Pons (tissue), 1 donor: ENCODE data around the gene CACNA1S.

ENCODE experiments used
- DNase-seq: peaks from one replicate; pipeline ENCODE4 v3.0.0-alpha.2; 2016; ENCODE audit warnings: low spot score

CACNA1S gene

DNA sequence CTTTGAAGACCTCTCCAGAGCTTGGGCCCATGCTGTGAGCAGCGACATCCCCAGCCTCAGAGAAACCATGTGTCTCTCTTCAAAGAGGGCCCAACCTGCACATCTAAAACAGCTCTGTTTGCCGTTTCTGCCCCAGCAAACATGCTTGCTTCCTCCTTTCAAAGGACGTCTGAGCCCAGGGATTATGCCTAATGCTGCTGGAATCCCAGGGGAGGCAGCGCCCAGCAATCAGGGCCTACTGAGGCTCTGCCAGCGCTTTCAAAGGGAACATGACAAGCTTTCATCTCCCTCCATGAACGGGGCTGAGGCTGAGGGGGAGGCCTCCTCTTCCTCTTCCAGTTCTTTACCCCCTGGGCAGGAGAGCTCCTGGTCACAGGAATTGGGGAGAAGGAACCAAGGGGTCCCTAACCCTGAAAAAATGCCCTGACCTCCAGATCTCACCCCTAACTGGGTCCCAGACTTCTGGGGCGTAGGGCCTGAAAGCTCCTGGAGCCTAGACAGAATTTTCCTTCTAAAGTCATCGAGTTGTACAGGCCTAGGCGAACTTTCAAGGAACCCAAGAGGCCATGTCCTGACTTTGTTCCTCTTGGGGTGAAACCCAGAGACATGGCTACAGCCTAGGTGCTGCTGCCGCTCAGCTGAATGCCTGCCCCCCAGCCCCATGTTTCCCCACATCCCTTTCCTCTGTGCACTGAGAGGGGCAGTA, 28.2 kb upstream of the CACNA1S start:
- no peak for DNase-seq

DNA sequence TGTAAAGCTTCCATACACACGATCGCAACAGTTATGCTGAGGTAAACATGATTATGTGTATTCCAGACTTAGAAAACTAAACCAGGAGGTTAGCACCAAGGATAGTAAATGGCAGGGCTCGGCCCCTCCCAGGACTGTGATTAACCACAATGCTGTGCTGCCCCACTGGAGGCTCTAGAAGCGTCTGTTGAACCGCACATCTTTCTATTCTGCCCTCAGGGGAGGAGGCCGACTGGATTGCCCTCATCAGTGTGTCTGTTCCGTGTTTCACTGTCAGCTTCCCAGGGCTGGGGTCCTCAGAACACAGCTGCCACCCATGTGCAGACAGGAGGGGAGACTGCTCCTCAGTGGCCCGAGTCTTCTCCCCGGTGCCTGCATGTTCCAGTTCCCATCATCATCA, 27.5 kb upstream of the CACNA1S start:
- DNase-seq: no peak

DNA sequence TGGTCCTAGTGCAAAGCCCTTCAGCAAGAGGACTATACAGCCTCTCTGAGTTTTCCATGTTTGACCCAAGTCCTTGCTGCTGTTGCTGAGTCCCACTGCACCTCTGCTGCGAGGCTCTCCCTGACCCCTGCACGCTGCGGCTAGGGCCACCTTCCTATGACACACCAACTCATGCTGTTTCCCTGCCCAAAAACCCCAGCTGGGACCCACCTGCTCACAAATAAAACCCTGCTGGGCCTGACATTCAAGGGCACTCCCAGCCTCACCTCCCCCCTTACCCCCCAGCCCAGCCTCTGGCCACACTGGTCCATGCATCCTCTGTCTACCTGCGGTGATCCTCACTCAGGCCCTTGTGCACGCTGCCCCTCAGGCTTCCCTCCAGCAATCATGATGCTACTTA, 27.1 kb upstream of the CACNA1S start:
- DNase-seq: no peak

DNA sequence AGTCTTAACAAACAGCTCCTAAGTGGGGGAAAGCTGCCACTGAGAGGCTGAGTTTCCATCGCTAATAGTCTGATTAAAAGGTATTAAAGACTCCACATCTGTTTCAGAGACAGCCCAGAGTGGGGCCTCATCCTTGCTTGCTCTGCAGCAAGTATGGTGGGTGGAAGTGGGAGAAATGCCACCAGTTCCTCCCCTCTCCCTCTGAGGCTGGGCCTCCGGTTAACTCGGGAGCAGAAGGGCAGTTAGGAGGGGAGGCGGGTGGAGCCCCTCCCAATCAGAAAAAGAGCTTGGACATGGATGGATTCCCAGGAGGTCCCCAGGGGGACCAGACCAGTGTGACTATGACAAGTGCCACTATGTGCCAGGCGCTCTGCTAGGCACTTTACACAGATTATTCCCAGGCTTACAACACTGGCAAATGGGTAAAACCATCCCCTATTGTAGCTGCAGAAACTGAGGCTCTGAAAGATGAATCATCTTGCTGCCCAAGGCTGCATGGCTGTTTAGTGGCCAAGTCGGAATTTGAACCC, 26.1 kb upstream of the CACNA1S start:
- DNase-seq: peak; percentile 19

DNA sequence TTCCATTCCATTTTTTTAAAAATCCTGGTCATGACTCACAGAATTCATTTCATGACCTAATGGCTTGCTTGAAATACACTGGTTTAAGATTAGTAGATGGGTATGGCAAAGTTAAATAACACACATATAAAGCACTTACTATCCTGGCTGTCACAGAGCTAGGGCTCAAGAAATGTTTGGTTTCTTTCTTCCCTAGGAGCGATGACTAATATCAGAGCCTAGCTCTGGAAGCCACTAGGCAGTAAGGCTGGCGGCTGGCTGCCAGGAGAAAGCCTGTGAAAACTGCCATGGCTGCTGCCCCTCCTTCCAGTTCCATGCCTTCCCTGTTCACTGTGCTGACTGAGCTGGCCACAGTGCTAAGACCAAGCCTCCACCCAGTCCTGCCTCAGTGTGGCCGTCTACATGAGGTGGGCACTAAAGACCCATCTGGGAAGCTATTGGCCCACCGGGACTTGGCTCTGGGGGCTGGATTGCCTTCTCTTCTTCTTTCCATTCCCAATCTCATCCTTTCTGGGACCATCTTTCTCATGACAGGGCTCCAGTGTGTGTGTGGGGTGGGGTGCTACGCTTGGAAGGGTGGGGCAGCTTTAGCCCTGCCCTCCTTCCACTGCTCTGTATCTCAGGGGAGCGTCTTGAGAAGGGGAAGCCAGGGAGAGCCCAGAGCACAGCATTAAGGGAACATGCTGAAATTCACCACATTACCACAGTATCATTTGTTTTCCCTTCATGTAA, 25.5 kb upstream of the CACNA1S start:
- peak; percentile 75 for DNase-seq

DNA sequence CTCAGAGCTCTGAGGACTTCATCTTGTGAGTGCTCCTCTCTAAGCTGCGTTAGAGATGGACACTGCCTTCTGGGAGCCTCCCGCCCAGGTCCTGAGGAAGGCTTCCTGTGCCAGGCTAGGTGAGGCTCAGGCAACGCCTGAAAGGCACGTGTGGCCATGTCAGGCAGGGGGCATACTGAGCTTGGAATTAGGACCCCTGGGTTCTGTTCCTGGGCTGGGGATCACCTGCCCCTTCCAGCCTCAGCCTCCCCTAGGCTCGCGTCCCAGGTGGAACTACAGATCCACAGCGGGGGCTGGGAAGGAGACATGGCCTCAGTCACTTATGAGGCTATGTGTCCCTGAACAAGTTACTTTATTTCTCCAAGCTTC, 24.8 kb upstream of the CACNA1S start:
- DNase-seq: no peak

DNA sequence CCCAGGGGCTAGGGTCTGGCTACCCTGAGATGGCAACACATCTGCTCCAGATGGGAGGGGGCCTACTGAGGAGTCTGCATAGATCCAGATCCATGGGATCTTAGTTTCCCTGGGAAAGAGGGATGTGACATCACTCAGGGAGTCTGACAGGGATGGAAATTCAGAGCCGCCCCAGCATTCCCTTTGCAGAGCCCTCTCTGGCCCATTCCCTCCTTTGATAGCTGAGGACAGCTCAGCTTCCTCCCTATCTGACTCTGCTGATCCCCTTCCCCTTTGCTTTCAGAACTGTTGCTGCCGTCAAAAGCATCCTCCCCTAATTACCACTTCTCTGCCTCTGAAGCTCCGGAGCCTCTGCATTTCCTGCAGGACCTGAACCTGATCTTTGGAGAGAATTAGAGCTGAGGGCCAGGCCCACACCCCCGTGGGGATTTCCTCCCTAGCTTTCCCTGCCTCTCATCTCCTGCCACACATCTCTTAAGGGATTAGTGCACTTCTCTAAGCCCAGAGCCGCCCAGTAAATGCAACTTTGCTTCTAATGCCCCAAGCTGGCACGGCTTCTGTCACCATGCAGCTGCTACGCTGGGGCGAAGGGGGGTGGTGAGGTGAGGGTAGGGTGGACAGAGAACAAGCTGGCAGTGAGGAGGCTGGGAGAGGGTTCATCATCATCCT, 24.3 kb upstream of the CACNA1S start:
- no peak for DNase-seq

DNA sequence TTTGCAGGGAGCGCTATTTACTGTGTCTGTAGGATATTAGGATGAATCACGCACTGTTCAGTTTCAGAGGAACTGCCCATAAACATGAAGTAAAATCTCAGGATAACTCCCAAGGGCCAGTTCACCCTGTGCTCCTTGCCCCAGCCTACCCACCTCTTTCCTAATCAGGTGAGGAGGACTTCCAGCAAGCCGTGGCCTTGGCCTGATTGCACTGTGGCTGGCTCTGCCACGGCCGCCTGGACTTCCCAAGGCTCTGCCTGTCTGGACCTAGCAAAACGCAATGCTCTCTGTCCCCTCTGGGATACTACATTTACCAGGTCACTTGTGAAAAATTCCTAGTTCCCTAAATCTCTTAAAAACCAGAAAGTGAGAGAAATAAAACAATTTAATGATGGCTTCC, 22.2 kb upstream of the CACNA1S start:
- DNase-seq: no peak

DNA sequence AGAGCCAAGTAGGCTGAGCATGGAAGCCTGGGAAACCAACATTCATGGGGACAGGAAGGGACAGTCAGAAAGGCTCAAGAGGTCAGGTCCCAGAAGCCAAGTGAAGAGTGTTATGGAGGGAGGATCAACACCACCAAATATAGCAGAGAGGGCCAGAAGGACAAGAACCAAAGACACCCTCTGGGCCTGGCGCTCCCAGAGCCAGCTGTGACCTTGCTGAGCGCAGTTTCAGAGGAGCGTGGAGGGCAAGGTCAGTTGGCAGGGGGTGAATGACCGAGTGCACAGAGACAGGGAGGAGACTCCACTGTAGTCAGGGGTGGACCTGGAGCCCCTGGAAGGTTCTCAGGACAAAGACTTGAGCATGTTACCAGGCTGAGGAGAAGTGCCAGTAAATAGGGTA, 19.2 kb upstream of the CACNA1S start:
- no peak for DNase-seq

DNA sequence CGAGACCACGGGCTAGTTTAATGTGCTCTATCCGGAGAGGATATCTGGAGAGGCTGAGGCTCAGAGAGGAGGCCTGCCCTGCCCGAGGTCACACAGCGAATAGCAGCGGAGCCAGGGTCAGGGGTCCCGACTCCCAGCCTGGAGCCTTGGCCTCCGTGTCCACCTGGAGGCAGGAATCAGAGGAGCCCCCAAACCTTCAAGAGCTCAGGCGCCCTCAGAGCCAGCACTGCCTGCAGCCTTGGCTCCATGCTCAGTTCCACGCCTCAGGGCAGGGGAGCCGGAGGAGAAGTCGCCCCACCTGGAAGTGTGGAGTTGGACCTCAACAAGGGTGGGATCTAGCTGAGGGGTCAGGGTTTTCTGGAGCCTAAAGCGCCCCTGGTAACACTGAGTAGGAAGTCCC, 16.7 kb upstream of the CACNA1S start:
- no peak for DNase-seq

DNA sequence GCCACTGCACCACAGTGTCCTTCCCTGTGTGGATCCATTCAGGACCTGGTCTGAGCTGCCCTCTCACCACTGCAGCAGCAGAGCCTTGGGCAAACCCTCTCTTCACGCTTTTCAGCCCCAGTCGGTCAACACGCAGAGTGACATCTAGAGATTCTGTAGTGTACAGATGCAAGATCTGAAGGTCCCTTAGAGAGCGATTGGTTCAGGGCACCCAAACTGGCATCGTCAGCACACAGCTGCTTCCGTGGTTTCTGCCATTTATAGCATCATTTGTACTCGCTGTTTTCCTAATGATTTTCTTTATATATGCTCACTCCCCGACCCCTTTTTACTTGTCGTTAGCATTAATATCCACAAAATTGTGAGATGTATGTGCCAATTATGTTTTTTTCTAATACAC, 16.2 kb upstream of the CACNA1S start:
- no peak for DNase-seq

DNA sequence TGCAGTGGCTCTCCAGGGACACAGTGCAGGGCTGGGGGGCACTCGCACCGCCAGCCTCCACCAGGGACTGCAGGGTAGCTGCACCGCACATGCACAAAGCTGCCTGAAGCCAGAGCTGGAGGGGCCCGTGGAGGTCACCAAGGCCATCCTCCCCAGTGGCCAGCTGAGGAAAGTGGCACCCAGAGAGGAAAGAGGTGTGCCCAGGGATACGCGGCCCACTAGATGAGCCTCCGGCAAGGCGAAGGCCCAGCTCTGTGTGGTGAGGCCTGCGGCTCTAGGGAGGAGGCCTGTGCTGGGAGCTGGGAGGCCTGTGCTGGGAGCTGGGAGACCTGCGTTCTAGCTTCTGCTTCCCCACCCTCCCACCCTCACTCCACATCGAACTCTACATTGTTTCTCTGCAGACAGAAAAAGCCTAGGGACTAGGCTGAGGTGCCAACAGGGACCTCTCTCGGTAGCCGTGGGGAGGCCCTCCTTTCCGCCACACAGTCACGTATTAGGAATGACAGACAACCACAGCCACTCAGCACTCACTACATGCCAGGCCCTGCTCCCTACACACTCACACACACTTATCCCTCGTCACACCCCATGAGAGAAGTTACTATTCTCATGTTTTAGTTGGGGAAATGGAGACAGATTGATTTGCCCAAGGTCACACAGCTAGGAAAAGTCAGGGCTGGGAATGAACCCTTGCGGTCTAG, 15.7 kb upstream of the CACNA1S start:
- no peak for DNase-seq

DNA sequence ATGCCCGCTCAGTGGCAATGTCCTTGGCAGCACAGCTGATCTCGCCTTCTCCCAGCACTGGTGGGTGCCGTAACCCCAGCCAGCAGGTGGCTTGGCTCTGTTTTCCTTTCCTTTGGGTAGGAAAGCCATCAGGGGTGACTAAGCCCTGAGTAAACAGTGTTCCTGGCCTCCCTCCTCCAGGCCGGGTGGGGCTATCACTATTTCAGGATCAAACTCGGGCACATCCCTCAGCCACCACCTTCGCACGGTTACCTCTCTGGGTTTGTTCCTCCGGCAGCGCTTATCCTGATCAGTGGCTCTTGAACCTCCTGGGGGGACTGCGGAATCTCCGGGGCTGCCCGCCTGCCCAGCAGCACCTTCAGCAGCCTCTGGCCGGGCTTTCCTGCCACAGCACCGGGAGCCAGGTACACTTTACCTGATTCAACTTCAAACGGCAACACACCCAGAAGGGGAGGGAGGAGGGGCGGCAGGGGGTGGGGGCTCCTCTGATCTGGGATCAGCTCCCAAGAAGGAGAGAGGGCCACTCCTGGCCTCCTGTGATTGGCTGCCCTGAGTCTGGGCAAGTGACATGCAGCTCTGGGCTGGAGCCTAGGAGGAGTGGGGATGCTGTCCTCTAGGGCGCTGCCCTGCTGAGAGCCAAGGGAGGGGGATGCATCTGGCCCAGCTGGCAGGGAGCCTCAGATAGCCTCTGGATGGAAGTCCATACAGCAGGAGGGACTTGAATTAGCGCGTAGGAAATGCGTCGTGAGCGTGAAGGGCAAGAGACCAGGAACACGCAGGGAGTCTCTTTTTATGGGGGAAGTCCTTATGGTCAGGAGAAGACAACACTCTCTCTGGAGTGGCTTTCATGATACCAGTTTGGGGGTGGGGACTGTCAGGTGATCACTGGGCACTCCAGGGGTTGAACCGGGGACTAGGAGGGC, 14.9 kb upstream of the CACNA1S start, which contains the start of gene ASCL5:
Gene ASCL5, minus strand, starts transcription at position 353 of the 923 bp plus-strand sequence. CDS start 11,812 bp downstream, outside the sequence.
- DNase-seq: no peak

DNA sequence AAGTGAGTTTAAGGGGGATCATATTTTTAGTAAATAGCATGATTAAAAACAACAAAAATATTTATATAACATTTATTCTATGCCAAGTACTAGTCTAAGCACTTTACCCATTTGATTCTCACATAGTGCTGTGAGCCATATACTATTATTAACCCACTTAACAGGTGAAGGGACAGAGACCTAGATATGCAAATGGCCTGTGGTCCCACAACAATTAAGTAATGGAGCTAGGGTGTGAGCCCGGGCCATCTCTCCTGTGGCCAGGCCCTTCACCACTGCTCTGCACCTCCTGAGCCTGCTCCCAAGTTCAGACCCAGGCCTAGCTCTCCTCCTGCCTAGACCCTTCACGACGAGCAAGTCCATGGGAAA, 14.2 kb upstream of the CACNA1S start:
- no peak for DNase-seq

DNA sequence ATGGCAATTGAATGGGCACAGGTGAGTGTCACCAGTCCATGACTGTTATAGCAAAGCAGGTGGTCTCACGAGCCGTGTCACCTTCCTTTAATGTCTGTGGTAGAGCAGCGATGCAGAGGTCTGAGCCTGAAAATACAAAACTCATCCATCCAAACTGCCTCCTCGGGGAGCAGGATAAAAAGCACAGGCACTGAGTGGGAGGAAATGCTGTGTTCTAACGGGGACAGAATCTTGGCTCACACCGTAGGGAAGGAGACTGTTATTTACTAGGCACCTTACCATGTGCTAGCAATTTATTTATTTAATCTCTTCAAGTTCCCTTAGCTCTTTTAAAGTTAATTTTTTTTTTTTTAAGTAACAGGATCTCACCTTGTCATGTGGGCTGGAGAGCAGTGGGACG, 13.6 kb upstream of the CACNA1S start:
- DNase-seq: no peak

DNA sequence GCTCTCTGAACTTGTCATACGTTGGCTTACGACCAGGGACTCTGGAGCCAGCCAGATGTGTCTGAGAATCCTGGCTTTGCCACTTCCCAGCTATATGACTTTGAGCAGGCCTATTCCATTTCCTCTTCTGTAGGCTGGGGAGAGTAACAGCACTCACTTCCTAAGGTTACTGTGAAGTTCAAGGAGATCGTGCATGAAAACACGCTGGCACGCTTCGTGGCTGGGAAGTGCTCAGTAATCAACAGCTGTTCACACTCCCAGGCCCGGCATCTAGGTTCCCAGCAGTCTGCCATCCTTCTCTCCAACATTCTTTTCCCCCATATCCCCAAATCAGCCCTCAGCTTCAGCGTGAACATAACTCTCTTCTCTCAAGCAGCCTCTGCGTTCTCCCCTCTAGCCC, 12.8 kb upstream of the CACNA1S start:
- no peak for DNase-seq

DNA sequence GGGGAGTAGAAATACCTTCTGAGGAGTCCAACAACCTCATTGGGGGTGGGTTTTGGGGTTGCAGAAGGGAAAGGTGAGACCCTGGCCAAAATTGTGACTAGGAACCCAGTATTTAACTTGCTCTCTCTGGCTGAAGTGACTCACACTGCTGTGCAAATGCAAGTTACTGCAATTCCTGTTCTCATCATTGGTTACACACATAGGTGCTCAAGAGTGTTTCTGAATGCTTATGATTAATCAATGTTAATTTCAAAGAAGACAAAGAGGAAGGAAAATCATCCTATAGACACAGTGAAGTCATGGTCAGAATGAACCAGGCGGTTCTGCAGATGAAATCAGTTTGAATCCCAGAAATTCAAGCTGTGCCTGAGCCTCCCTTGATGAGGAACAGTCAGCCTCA, 11.6 kb upstream of the CACNA1S start:
- DNase-seq: no peak

DNA sequence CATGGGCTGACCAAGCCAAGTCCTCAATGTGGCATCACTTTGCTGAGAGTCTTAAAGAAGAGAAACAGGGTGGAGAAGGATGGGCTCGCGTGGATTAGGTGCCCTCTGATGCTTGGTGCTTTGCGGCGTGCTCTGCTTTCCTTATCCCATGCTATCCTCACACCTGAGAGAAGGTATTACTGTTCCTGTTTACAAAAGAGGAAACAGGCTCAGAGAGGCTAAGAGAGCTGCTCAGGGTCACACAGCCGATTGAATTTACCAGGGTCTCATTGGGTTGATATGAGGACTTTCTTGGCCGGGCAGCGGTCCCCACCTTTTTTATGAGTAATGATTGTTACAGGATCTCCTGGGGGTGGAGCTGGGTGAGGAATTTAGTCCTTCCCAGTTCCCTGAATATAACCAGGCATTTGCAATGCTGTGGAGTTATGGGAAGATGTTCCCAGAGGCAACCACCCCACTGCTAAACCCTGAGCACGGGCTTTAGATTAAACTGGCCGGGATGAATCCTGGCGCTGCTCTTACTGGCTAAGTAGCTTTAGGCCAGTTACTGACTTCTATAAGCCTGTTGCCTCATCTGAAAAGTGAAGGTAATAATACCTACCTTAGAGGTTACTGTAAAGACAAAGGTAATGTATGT, 10.2 kb upstream of the CACNA1S start:
- no peak for DNase-seq

DNA sequence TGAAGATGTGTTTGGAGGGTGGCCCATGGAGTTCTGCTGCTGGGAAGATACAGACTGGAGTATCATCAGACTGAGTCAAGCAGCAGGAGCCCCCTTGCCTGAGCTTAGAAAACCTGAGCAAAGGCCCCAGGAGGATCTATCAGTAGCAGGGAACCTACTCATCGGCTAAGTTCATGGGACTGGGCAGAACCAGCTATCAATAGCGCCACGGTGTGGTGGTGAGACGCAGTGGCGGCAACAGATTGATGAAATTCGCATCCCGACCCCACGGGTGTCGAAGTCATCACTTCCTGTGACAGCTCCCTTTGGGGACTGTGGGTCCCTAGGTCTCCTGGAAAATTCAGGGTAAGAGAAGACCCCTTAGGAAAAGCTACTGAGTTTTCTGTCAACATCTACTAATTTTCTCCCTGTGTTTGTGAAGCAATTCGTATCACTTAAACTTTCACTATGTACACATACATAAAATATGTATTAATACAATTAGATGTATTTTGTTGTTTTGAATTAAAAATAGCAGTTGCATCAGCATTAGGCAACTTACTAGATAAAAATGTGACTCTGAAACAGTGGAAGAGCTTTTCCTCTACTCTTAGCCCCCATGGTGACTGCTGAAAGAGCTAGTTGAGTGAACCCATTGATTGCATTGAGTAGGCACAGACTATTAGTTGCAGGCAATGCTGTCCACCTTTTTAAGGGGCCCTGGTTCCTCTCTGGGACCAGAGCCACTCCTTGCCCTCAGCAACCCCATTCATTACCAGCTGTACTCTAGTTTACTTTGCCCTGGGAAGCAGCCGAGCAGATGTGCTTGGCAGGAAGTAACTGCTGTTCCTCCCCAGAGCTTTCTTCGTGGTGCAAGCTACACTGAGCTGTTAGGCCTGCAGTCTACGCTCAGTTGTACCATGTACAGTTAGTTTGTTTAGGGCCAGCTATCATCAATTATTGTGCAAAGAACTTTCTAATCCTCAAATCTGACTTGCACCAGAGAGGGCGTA, 7.3 kb upstream of the CACNA1S start:
- DNase-seq: peak; percentile 31

DNA sequence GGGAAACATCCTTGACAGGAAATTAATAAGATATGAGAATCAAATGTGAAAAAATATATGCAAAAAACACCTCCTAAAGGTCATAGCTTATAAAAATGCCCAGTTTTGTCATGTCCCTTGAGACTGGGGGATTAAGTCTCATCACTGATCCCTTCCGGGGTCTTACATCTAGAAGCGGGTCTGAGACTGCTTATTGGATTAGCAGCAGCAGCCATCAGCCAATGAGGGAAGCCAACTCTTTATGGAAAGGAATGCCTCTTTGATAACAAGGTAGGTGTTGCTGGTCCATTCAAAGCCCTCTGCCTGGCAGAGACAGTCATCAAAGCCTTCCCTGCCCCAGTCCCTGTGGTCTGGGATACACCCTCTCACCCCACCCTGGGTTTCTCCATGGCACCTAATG, 3.9 kb upstream of the CACNA1S start:
- no peak for DNase-seq
